HCT116 (cell line): Measurements from ENCODE around the gene CDK11A. TPM values are rescaled to one million over a fixed set of nuclear protein-coding genes. Genes with fewer than 3 reads are reported as not detected.

Experiments
- ATAC-seq: fragments of 200-7000 bp; cut with Tn5 transposase; 2 replicates; pipeline ENCODE4 v1.9.1; 2020; ENCODE audit warnings: mild to moderate bottlenecking, moderate library complexity
- BruUV-seq: library from RNA; stranded (reverse); fragments of 400-500 nt; replicated peaks from 2 replicates; lab custom pipeline; 2021; lab: Mats Ljungman, UMichigan
- CTCF ChIA-PET: fragments of 300-600 bp; sonication (Branson Sonifier 250); formaldehyde crosslinking; loops from one replicate; lab custom pipeline; 2021; ENCODE audit warnings: antibody characterized with exemption; lab: Charles Lee
- POLR2A ChIA-PET: fragments of 300-600, 350-600 bp; sonication (Branson Sonifier 250); formaldehyde crosslinking; loops from one replicate; lab custom pipeline; 2021; ENCODE audit warnings: antibody characterized with exemption; lab: Charles Lee
- RAD21 ChIA-PET, 2 experiments: fragments of 300-600 bp; sonication (Branson Sonifier 250); formaldehyde crosslinking; loops; one replicate each; lab custom pipeline; 2023; ENCODE audit warnings: low total read pairs in 2 of 2; ENCODE audit not compliant: uncharacterized antibody in 2 of 2, unreplicated experiment in 2 of 2, low non-redundant PET in 1 of 2; lab: Charles Lee
- DNase-seq: peaks from one replicate; pipeline ENCODE4 v3.0.0-alpha.2; 2010; ENCODE audit warnings: low read depth, low spot score
- H2AFZ ChIP-seq: fragments of 200-600 bp; shearing (Covaris generic), sonication (generic); 2 replicates; pipeline ENCODE4 v1.6.1; 2017; ENCODE audit warnings: low read depth, mixed run types, mixed read lengths, antibody characterized with exemption, low read length; ENCODE audit not compliant: poor library complexity, severe bottlenecking
- H3K27ac ChIP-seq: 2 replicates; pipeline ENCODE4 v1.5.1; 2012; ENCODE audit warnings: low read depth, low read length
- H3K27me3 ChIP-seq: fragments of 200-600 bp; sonication (generic); 2 replicates; pipeline ENCODE4 v1.6.1; 2016; ENCODE audit warnings: mixed run types, low read length, mixed read lengths; ENCODE audit not compliant: insufficient read depth
- H3K36me3 ChIP-seq, 2 experiments: fragments of 200-500 bp in 1 of 2; fragments of 200-600 bp in 1 of 2; sonication (Bioruptor generic) in 1 of 2; sonication (generic) in 1 of 2; 2 replicates each; pipeline versions ENCODE4 v1.5.1 to v1.6.1; 2014 to 2016; ENCODE audit warnings: low read length in 2 of 2, inconsistent platforms in 1 of 2, mixed read lengths in 1 of 2, mixed run types in 1 of 2; ENCODE audit not compliant: insufficient read depth in 2 of 2, control insufficient read depth in 1 of 2
- H3K4me1 ChIP-seq, 2 experiments: fragments of 200-600 bp in 1 of 2; sonication (generic) in 1 of 2; 2 replicates each; pipeline versions ENCODE4 v1.5.1 to v1.6.1; 2012 to 2017; ENCODE audit warnings: low read length in 2 of 2, inconsistent platforms in 1 of 2, mild to moderate bottlenecking in 1 of 2, mixed read lengths in 1 of 2, mixed run types in 1 of 2, moderate library complexity in 1 of 2; ENCODE audit not compliant: insufficient read depth in 2 of 2, control insufficient read depth in 1 of 2
- H3K4me2 ChIP-seq: fragments of 200-600 bp; sonication (generic); 2 replicates; pipeline ENCODE4 v1.6.1; 2017; ENCODE audit warnings: mixed run types, low read length, mixed read lengths
- H3K4me3 ChIP-seq, 2 experiments: fragments of 200-600 bp in 1 of 2; sonication (generic) in 1 of 2; replicated peaks in 1 of 2; 2 replicates each; pipeline ENCODE4 v1.5.1; 2011 to 2016; ENCODE audit warnings: low read length in 2 of 2, control low read depth in 1 of 2, low read depth in 1 of 2, mild to moderate bottlenecking in 1 of 2, mixed read lengths in 1 of 2, mixed run types in 1 of 2
- H3K79me2 ChIP-seq: fragments of 200-600 bp; sonication (generic); 2 replicates; pipeline ENCODE4 v1.6.1; 2017; ENCODE audit warnings: mild to moderate bottlenecking, mixed run types, low read length, moderate library complexity, mixed read lengths; ENCODE audit not compliant: insufficient read depth
- H3K9ac ChIP-seq: fragments of 200-600 bp; sonication (generic); 2 replicates; pipeline ENCODE4 v1.6.1; 2016; ENCODE audit warnings: low read length, mixed read lengths
- H3K9me2 ChIP-seq: fragments of 200-600 bp; sonication (generic), shearing (Covaris generic); 2 replicates; pipeline ENCODE4 v1.6.1; 2017; ENCODE audit warnings: mixed run types, mild to moderate bottlenecking, moderate library complexity; ENCODE audit not compliant: insufficient read depth
- H3K9me3 ChIP-seq, 2 experiments: fragments of 200-500 bp in 1 of 2; fragments of 200-600 bp in 1 of 2; sonication (Bioruptor generic) in 1 of 2; sonication (generic) in 1 of 2; 2 replicates each; pipeline ENCODE4 v1.6.1; 2014 to 2017; ENCODE audit warnings: low read length in 2 of 2, mixed read lengths in 2 of 2, inconsistent platforms in 1 of 2, low read depth in 1 of 2, mild to moderate bottlenecking in 1 of 2, mixed run types in 1 of 2, moderate library complexity in 1 of 2; ENCODE audit not compliant: control insufficient read depth in 1 of 2, insufficient read depth in 1 of 2
- H4K20me1 ChIP-seq: fragments of 200-600 bp; sonication (generic), shearing (Covaris generic); 2 replicates; pipeline ENCODE4 v1.6.1; 2017; ENCODE audit warnings: mixed run types, mild to moderate bottlenecking, moderate library complexity; ENCODE audit not compliant: insufficient read depth
- CBX3 ChIP-seq: IDR thresholded peaks from 2 replicates; pipeline ENCODE4 v1.6.1; 2012; ENCODE audit warnings: low read depth
- CEBPB ChIP-seq: IDR thresholded peaks from 2 replicates; pipeline ENCODE4 v1.6.1; 2012; ENCODE audit warnings: low read depth
- CTCF ChIP-seq, 3 experiments: fragments of 200-600 bp in 1 of 3; sonication (generic) in 1 of 3; IDR thresholded peaks in 2 of 3; conservative IDR thresholded peaks in 1 of 3; 2 replicates each; pipeline ENCODE4 v1.5.1; 2012 to 2017; ENCODE audit warnings: low read depth in 2 of 3, low read length in 2 of 3, antibody characterized with exemption in 1 of 3, borderline replicate concordance in 1 of 3, control low read depth in 1 of 3, mild to moderate bottlenecking in 1 of 3, mixed read lengths in 1 of 3, mixed run types in 1 of 3, moderate library complexity in 1 of 3; ENCODE audit not compliant: insufficient read depth in 1 of 3
- EGR1 ChIP-seq: IDR thresholded peaks from 2 replicates; pipeline ENCODE4 v1.6.1; 2012; ENCODE audit warnings: low read depth
- EZH2 ChIP-seq: fragments of 200-600 bp; sonication (generic); IDR thresholded peaks from 2 replicates; pipeline ENCODE4 v1.6.1; 2017; ENCODE audit warnings: antibody characterized with exemption, mixed run types
- EZH2phosphoT487 ChIP-seq: fragments of 200-600 bp; IDR thresholded peaks from 2 replicates; pipeline ENCODE4 v1.6.1; 2018; ENCODE audit warnings: antibody characterized with exemption, borderline replicate concordance
- FOSL1 ChIP-seq: IDR thresholded peaks from 2 replicates; pipeline ENCODE4 v1.6.1; 2012; ENCODE audit warnings: low read depth
- JUND ChIP-seq: IDR thresholded peaks from 2 replicates; pipeline ENCODE4 v1.6.1; 2012
- POLR2AphosphoS5 ChIP-seq: IDR thresholded peaks from 2 replicates; pipeline ENCODE4 v1.6.1; 2011; ENCODE audit warnings: mild to moderate bottlenecking, low read depth, low read length, moderate library complexity
- RAD21 ChIP-seq: IDR thresholded peaks from 2 replicates; pipeline ENCODE4 v1.6.1; 2012; ENCODE audit warnings: low read depth, mild to moderate bottlenecking
- REST ChIP-seq: IDR thresholded peaks from 2 replicates; pipeline ENCODE4 v1.6.1; 2012; ENCODE audit warnings: low read depth
- SIN3A ChIP-seq: IDR thresholded peaks from 2 replicates; pipeline ENCODE4 v1.6.1; 2012; ENCODE audit warnings: low read depth
- SRF ChIP-seq: IDR thresholded peaks from 2 replicates; pipeline ENCODE4 v1.6.1; 2012; ENCODE audit warnings: low read depth
- TCF7L2 ChIP-seq: IDR thresholded peaks from 2 replicates; pipeline ENCODE4 v1.7.0; 2011; ENCODE audit warnings: borderline replicate concordance, inconsistent platforms; ENCODE audit not compliant: insufficient read depth, insufficient read length; ENCODE audit errors: extremely low read depth
- ZFX ChIP-seq: fragments of 450-650 bp; IDR thresholded peaks from 2 replicates; pipeline ENCODE4 v1.6.1; 2017
- ZNF274 ChIP-seq: fragments of 200-500 bp; sonication (Bioruptor generic); IDR thresholded peaks from 2 replicates; pipeline ENCODE4 v1.6.1; 2014; ENCODE audit warnings: mild to moderate bottlenecking, low read depth, low read length, inconsistent platforms
- intact Hi-C: fragments of 100-400 bp; cut with micrococcal nuclease; formaldehyde crosslinking; loops from 2 replicates; pipeline ENCODE4 v1.10.0; 2022
- total RNA-seq: library from RNA; stranded (reverse); gene quantifications from one replicate; pipeline ENCODE4 v1.2.1, GENCODE V29; 2021; ENCODE audit not compliant: unreplicated experiment

The CDK11A gene
- total RNA-seq, 1 experiment from 2014 or later, result 61.0 TPM

GRCh38 chr1:1732381-1732780 is 8.2 kb upstream of the CDK11A start:
- ChIA-PET RAD21 (no interaction called here), POLR2A (no interaction called here), CTCF (no interaction called here)
- DNase-seq, result no peak
- Histone ChIP-seq H3K9ac (no peak overlapping the region), H3K79me2 (no peaks in the 10 kb centered on the region), H3K27ac (no peak overlapping the region), H3K9me3 (no peaks in the 10 kb centered on the region), H3K4me1 (no peaks in the 10 kb centered on the region), H3K4me3 (no peak overlapping the region), H3K9me2 (no peaks in the 10 kb centered on the region), H3K36me3 (peaks cover 0 to 4% of the 10 kb centered on the region in 2 experiments; a peak in 1 of 4 replicates), H3K4me2 (no peak overlapping the region), H2AFZ (no peak overlapping the region), H3K27me3 (no peaks in the 10 kb centered on the region), H4K20me1 (no peaks in the 10 kb centered on the region)
- intact Hi-C loops, result no loop called here
- ATAC-seq, result no peak
- no TSS peak for BruUV-seq
- no peak for TF ChIP-seq RAD21
- TF ChIP-seq CEBPB, result no peak
- TF ChIP-seq SIN3A, result no peak
- TF ChIP-seq EZH2phosphoT487, result no peak
- no peak for TF ChIP-seq EZH2
- no peak for TF ChIP-seq POLR2AphosphoS5
- TF ChIP-seq ZNF274, result no peak
- no peak for TF ChIP-seq REST
- TF ChIP-seq CTCF (IDR thresholded peaks at IDR 0.05 in 2 of 3, conservative IDR thresholded peaks at IDR 0.05 in 1 of 3; ENCODE audit: borderline replicate concordance in 1 of 3, insufficient read depth in 1 of 3, low read depth in 2 of 3, low read length in 2 of 3), result no peak
- no peak for TF ChIP-seq TCF7L2
- no peak for TF ChIP-seq SRF
- TF ChIP-seq FOSL1, result no peak
- TF ChIP-seq EGR1, result no peak
- TF ChIP-seq ZFX, result no peak
- no peak for TF ChIP-seq CBX3
- no peak for TF ChIP-seq JUND
